ENCODE measurements around the gene EXOC8. TPM values are rescaled to one million over a fixed set of nuclear protein-coding genes. Genes with fewer than 3 reads are reported as not detected.

EXOC8 gene
- total and polyA plus RNA-seq, 2 donors (not counting 3 experiments of a cell fraction or from before 2014, with no cell fraction given): 2.8 to 13.2 TPM

DNA sequence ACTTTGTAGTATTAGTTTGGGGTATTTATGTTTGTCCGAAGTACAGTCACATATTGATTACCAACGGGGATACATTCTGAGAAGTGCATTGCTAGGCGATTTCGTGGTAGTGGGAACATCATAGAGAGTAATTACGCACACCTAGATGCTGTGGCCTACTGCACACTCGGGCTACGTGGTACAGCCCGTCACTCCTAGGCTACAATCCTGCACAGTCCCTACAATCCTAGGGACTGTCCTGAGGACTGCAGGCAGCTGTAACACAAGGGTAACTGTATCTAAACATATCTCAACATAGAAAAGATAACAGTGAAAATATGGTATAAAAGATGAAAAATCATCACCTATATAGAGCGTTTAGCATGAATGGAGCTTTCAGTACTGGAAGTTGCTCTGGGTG is 18.6 kb downstream of the EXOC8 start:
- Histone ChIP-seq H4K20me1 (replicated peaks; ENCODE audit: control insufficient read depth, extremely low read depth, insufficient read depth, low read length) (no peaks in the 10 kb centered on the region), H3K4me3 (replicated peaks in 1 of 3; ENCODE audit: insufficient read depth in 1 of 3, low read depth in 1 of 3, low read length in 3 of 3) (no peak overlapping the region), H3K9me3 (replicated peaks; ENCODE audit: control insufficient read depth, insufficient read depth, low read length) (no peaks in the 10 kb centered on the region), H3K27ac (ENCODE audit: insufficient read depth, low read depth, low read length) (no peak overlapping the region), H3K27me3 (ENCODE audit: control insufficient read depth in 2 of 2, insufficient read depth in 2 of 2, low read length in 2 of 2) (no peaks in the 10 kb centered on the region), H3K79me2 (ENCODE audit: control insufficient read depth, insufficient read depth, low read length) (no peaks in the 10 kb centered on the region), H3K4me1 (ENCODE audit: control insufficient read depth, extremely low read depth, insufficient read depth, low read length) (peaks cover 9% of the 10 kb centered on the region), H3K9ac (replicated peaks; ENCODE audit: extremely low read depth, insufficient read depth, low read length) (no peak overlapping the region), H2AFZ (ENCODE audit: low read depth, low read length) (no peak overlapping the region), H3K4me2 (ENCODE audit: insufficient read depth, low read length) (no peak overlapping the region), H3K9me1 (replicated peaks; ENCODE audit: control insufficient read depth, extremely low read depth, insufficient read depth, low read length) (no peaks in the 10 kb centered on the region), H3K36me3 (ENCODE audit: control insufficient read depth in 2 of 2, extremely low read depth in 1 of 2, insufficient read depth in 2 of 2, low read length in 2 of 2) (no peaks in the 10 kb centered on the region)
- POLR2A ChIA-PET: no interaction called here
- dilution Hi-C loops (cut with MboI; ENCODE audit: extremely low pct_ligation_motif_present, low sequenced_read_pairs): no loop called here
- intact Hi-C loops (cut with micrococcal nuclease): loop anchor here (5.0 kb wide), 1 partner anchor 77 kb away; the partner anchor contains the start of gene GNPAT
- FAIRE-seq (no peak), DNase-seq (ENCODE audit: low read depth, low spot score) (no peak)
- TF ChIP-seq, protein P1, sequence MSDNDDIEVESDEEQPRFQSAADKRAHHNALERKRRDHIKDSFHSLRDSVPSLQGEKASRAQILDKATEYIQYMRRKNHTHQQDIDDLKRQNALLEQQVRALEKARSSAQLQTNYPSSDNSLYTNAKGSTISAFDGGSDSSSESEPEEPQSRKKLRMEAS (IDR thresholded peaks at IDR 0.05; ENCODE audit: insufficient read depth, insufficient read length): no peak
- no peak for TF ChIP-seq GATA2 (IDR thresholded peaks at IDR 0.05; ENCODE audit: insufficient read depth, insufficient read length, low read depth, low read length)
- TF ChIP-seq, protein P2, sequence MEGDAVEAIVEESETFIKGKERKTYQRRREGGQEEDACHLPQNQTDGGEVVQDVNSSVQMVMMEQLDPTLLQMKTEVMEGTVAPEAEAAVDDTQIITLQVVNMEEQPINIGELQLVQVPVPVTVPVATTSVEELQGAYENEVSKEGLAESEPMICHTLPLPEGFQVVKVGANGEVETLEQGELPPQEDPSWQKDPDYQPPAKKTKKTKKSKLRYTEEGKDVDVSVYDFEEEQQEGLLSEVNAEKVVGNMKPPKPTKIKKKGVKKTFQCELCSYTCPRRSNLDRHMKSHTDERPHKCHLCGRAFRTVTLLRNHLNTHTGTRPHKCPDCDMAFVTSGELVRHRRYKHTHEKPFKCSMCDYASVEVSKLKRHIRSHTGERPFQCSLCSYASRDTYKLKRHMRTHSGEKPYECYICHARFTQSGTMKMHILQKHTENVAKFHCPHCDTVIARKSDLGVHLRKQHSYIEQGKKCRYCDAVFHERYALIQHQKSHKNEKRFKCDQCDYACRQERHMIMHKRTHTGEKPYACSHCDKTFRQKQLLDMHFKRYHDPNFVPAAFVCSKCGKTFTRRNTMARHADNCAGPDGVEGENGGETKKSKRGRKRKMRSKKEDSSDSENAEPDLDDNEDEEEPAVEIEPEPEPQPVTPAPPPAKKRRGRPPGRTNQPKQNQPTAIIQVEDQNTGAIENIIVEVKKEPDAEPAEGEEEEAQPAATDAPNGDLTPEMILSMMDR (IDR thresholded peaks at IDR 0.05; ENCODE audit: extremely low read depth in 1 of 2, insufficient read depth in 1 of 2, low read depth in 1 of 2, low read length in 2 of 2): no peak
- TF ChIP-seq EZH2 (IDR thresholded peaks at IDR 0.05; ENCODE audit: borderline replicate concordance, low read depth, low read length, severe bottlenecking): no peak
- TF ChIP-seq POLR2AphosphoS5 (IDR thresholded peaks at IDR 0.05; ENCODE audit: insufficient read depth, low read depth, low read length): no peak
- TF ChIP-seq JUN (IDR thresholded peaks at IDR 0.05; ENCODE audit: borderline replicate concordance, insufficient read depth, insufficient read length, low read depth): no peak
- no peak for TF ChIP-seq POLR2A (IDR thresholded peaks at IDR 0.05; ENCODE audit: low read depth, low read length)
- TF ChIP-seq FOS (IDR thresholded peaks at IDR 0.05; ENCODE audit: borderline replicate concordance, insufficient read depth, low read length): no peak
- no peak for TF ChIP-seq MYC (IDR thresholded peaks at IDR 0.05; ENCODE audit: low read depth, low read length)
- CTCF ChIA-PET: interaction anchor here (1.1 to 1.4 kb wide), 2 partner anchors 14 to 268 kb away, joined by 3 to 4 read pairs; no protein-coding TSS in a partner anchor
- BruUV-seq (replicated peaks): no TSS peak

Data from endothelial cell of umbilical vein (primary cell).